Measurements from ENCODE around the gene C5orf47. TPM values are rescaled to one million over a fixed set of nuclear protein-coding genes. Genes with fewer than 3 reads are reported as not detected.

Gene C5orf47
- polyA plus RNA-seq, 1 donor (not counting 4 experiments of a cell fraction or from before 2014, with no cell fraction given): 0.03 TPM

DNA sequence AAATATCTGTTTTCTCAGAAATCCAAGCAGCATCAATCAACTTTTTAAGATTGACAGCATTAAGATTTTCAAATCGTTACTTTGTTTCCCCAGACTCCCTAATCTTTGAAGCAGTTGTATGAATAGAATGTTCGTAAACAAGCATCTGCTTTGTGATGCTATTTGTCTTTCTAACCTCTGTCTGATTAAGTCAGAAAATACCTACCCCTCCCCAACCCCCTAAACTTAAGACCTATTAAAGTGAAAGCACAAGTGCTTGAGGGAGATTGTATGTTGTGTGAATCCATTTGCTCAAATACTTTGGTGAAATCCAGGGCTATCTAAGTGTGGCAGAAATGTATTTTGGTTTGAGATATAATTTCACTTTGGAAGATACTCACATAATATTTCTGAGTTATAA lies 47.9 kb upstream of the C5orf47 start:
- H3K27me3 ChIP-seq (ENCODE audit: control insufficient read depth, extremely low read depth, insufficient read depth, low read length): no peaks in the 10 kb centered on the region
- H3K27ac ChIP-seq (ENCODE audit: control insufficient read depth, insufficient read depth, low read length): no peak overlapping the region
- no peak overlapping the region for H2AFZ ChIP-seq (ENCODE audit: control insufficient read depth, low read length)
- dilution Hi-C loops (cut with MboI; ENCODE audit: extremely low pct_ligation_motif_present, low sequenced_read_pairs): no loop called here
- H3K4me2 ChIP-seq (ENCODE audit: control insufficient read depth, extremely low read depth, insufficient read depth, low read depth, low read length): no peak overlapping the region
- H3K79me2 ChIP-seq (ENCODE audit: control insufficient read depth, insufficient read depth, low read length): no peaks in the 10 kb centered on the region
- no peak for TF ChIP-seq EZH2 (IDR thresholded peaks at IDR 0.05; ENCODE audit: low read length)
- TF ChIP-seq, protein P1, sequence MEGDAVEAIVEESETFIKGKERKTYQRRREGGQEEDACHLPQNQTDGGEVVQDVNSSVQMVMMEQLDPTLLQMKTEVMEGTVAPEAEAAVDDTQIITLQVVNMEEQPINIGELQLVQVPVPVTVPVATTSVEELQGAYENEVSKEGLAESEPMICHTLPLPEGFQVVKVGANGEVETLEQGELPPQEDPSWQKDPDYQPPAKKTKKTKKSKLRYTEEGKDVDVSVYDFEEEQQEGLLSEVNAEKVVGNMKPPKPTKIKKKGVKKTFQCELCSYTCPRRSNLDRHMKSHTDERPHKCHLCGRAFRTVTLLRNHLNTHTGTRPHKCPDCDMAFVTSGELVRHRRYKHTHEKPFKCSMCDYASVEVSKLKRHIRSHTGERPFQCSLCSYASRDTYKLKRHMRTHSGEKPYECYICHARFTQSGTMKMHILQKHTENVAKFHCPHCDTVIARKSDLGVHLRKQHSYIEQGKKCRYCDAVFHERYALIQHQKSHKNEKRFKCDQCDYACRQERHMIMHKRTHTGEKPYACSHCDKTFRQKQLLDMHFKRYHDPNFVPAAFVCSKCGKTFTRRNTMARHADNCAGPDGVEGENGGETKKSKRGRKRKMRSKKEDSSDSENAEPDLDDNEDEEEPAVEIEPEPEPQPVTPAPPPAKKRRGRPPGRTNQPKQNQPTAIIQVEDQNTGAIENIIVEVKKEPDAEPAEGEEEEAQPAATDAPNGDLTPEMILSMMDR (optimal IDR thresholded peaks at IDR 0.05 in 1 of 3, IDR thresholded peaks at IDR 0.05 in 1 of 3, conservative IDR thresholded peaks at IDR 0.05 in 1 of 3; ENCODE audit: extremely low read depth in 1 of 3, insufficient read depth in 2 of 3, low read length in 3 of 3): no peak
- no peak overlapping the region for H3K9ac ChIP-seq (ENCODE audit: control insufficient read depth, extremely low read depth, insufficient read depth, low read length)
- peaks cover 4 to 5% of the 10 kb centered on the region in 2 experiments for H3K36me3 ChIP-seq (ENCODE audit: control insufficient read depth in 2 of 2, extremely low read depth in 1 of 2, insufficient read depth in 2 of 2, low read length in 2 of 2)
- H3K9me3 ChIP-seq (ENCODE audit: control insufficient read depth, low read depth, low read length): no peaks in the 10 kb centered on the region
- no peak for FAIRE-seq
- no peak for DNase-seq (ENCODE audit: low read depth, low spot score)
- H3K4me3 ChIP-seq (ENCODE audit: control insufficient read depth in 2 of 3, extremely low read depth in 1 of 3, insufficient read depth in 2 of 3, low read depth in 1 of 3, low read length in 3 of 3): no peak overlapping the region
- no peaks in the 10 kb centered on the region for H3K9me1 ChIP-seq (ENCODE audit: control insufficient read depth, extremely low read depth, insufficient read depth, low read length)
- no peaks in the 10 kb centered on the region for H4K20me1 ChIP-seq (ENCODE audit: control insufficient read depth, extremely low read depth, insufficient read depth, low read length)
- H3K4me1 ChIP-seq (ENCODE audit: control insufficient read depth, extremely low read depth, insufficient read depth, low read length): no peaks in the 10 kb centered on the region

DNA sequence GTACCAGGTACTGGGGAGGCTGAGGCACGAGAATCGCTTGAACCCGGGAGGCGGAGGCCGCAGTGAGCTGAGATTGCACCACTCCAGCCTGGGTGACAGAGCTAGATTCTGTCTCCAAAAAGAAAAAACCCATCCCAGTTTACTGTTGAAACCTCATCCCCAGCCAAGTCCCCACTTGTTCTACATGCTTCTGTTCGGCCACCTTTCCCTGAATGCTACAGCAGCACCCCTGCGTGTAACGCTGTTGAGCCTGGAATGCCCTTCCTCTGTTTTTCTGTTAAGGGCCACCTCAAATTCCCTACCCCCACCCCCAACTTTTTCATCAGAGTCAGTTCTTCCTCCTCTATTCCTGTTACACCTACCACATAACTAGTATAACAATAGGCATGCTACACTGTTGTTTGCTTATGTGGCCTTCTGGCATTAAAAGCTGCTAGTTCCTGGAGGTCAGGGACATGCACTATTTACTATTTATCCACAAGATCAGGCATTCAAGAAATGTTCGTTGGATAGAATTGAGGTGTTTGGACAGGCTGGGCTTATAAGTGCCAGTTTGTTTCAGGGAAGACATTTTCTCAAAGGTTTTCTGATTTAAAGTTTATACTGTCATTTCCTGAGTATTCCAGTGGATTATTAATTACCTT lies 47.1 kb upstream of the C5orf47 start:
- FAIRE-seq: no peak
- H3K9me3 ChIP-seq (ENCODE audit: control insufficient read depth, low read depth, low read length): no peaks in the 10 kb centered on the region
- no peaks in the 10 kb centered on the region for H3K4me1 ChIP-seq (ENCODE audit: control insufficient read depth, extremely low read depth, insufficient read depth, low read length)
- H3K36me3 ChIP-seq (ENCODE audit: control insufficient read depth in 2 of 2, extremely low read depth in 1 of 2, insufficient read depth in 2 of 2, low read length in 2 of 2): peaks cover 4 to 9% of the 10 kb centered on the region in 2 experiments
- H3K4me3 ChIP-seq (ENCODE audit: control insufficient read depth in 2 of 3, extremely low read depth in 1 of 3, insufficient read depth in 2 of 3, low read depth in 1 of 3, low read length in 3 of 3): no peak overlapping the region
- no peak overlapping the region for H3K27ac ChIP-seq (ENCODE audit: control insufficient read depth, insufficient read depth, low read length)
- dilution Hi-C loops (cut with MboI; ENCODE audit: extremely low pct_ligation_motif_present, low sequenced_read_pairs): no loop called here
- H2AFZ ChIP-seq (ENCODE audit: control insufficient read depth, low read length): no peak overlapping the region
- no peaks in the 10 kb centered on the region for H4K20me1 ChIP-seq (ENCODE audit: control insufficient read depth, extremely low read depth, insufficient read depth, low read length)
- H3K9me1 ChIP-seq (ENCODE audit: control insufficient read depth, extremely low read depth, insufficient read depth, low read length): no peaks in the 10 kb centered on the region
- H3K79me2 ChIP-seq (ENCODE audit: control insufficient read depth, insufficient read depth, low read length): no peaks in the 10 kb centered on the region
- TF ChIP-seq EZH2 (IDR thresholded peaks at IDR 0.05; ENCODE audit: low read length): no peak
- TF ChIP-seq, protein P1 (optimal IDR thresholded peaks at IDR 0.05 in 1 of 3, IDR thresholded peaks at IDR 0.05 in 1 of 3, conservative IDR thresholded peaks at IDR 0.05 in 1 of 3; ENCODE audit: extremely low read depth in 1 of 3, insufficient read depth in 2 of 3, low read length in 3 of 3): no peak
- no peaks in the 10 kb centered on the region for H3K27me3 ChIP-seq (ENCODE audit: control insufficient read depth, extremely low read depth, insufficient read depth, low read length)
- no peak overlapping the region for H3K9ac ChIP-seq (ENCODE audit: control insufficient read depth, extremely low read depth, insufficient read depth, low read length)
- H3K4me2 ChIP-seq (ENCODE audit: control insufficient read depth, extremely low read depth, insufficient read depth, low read depth, low read length): no peak overlapping the region
- DNase-seq (ENCODE audit: low read depth, low spot score): no peak

Measured in keratinocyte (primary cell).